ENCODE measurements around the gene ADAMTS13.

GRCh38 chr9:133375116-133375723 lies 46.9 kb upstream of the ADAMTS13 start:
- TF ChIP-seq EZH2 (IDR thresholded peaks at IDR 0.05; ENCODE audit: borderline replicate concordance, low read depth, low read length, severe bottlenecking) (no peak), CTCF (IDR thresholded peaks at IDR 0.05; ENCODE audit: extremely low read depth in 1 of 2, insufficient read depth in 1 of 2, low read depth in 1 of 2, low read length in 2 of 2) (no peak), POLR2AphosphoS5 (IDR thresholded peaks at IDR 0.05; ENCODE audit: insufficient read depth, low read depth, low read length) (no peak), MAX (IDR thresholded peaks at IDR 0.05; ENCODE audit: insufficient read depth, insufficient read length) (no peak), POLR2A (IDR thresholded peaks at IDR 0.05; ENCODE audit: low read depth, low read length) (no peak), FOS (IDR thresholded peaks at IDR 0.05; ENCODE audit: borderline replicate concordance, insufficient read depth, low read length) (no peak), JUN (IDR thresholded peaks at IDR 0.05; ENCODE audit: borderline replicate concordance, insufficient read depth, insufficient read length, low read depth) (no peak)

All from endothelial cell of umbilical vein (primary cell).